Measurements from ENCODE around the gene MB.

Gene MB

DNA sequence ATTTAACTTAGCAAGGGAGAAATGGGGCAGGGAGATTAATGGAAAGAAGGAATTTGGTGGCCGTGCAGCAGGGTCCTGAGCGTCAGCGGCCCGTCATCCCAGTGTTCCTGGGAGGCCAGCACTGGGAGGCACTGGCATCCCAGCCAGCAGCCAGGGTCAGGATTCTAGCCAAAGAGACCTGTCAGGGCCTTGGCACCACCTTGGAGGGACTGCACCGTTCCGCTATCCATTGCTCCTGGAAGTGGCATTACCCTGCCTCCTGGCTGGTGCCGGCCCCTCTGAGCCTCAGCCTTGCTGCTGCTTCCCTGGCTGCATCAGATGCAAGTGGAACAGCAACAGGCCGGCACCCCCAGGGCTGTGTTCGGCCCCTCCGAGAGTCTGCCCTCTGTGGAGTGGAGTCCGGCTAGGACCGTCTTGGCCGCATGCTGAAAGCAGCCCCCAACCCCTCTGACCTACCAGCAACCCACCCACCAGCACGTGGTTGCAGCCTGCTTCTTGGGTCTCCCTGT is 46.4 kb downstream of the MB start:
- DNase-seq = no peak

GRCh38 chr22:35569916-35570315 is 47.2 kb downstream of the MB start:
- DNase-seq = no peak

DNA sequence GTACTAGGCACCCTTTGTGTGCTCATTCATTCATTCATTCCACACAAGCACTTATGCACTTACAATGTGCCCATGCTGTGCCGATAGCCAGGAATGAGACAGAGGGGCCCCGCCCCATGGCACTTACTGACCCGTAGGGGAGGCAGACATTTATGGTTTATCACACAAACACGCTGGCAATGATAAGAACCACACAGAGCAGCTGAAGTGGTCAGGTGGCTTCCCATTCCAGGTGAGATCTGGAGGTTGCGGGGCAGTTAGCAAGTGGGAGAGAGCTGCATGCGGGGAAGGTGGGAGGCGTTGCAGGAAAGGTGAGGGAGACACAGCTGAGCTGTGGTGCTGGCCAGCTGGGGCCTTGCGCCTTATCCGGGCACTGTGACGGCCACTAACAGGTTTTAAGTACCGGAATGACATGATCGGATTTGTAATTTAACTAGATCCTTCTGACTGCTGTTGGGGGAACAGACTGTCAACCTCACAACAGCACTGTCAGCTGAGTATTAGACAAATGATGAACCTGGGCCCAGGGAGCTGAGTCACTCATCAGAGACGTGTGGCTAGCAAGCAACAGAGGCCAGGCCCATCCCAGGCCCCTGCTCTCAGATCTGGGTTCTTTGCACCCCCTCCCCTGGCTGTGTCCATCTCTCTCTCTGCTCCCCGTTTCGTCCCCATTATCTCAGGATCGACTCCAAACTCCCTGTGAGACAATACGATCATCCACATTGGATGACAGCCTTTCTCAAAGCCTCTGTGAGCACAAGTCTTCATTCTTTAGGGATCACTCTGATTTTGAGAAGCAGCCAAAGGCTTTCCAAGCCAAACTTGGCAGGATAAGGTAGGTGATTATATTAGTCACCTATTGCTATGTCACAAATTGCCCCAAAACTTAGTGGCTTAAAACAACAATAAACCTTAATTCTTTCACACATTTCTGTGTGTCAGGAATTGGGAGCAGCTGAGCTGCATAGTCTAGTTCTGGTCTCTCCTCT is 48.1 kb downstream of the MB start:
- no peak for DNase-seq

- no peak for DNase-seq
Measured at GRCh38 chr22:35567351-35568141, 49.6 kb downstream of the MB start.

GRCh38 chr22:35564975-35565867 is 51.9 kb downstream of the MB start:
- no peak for DNase-seq

DNA sequence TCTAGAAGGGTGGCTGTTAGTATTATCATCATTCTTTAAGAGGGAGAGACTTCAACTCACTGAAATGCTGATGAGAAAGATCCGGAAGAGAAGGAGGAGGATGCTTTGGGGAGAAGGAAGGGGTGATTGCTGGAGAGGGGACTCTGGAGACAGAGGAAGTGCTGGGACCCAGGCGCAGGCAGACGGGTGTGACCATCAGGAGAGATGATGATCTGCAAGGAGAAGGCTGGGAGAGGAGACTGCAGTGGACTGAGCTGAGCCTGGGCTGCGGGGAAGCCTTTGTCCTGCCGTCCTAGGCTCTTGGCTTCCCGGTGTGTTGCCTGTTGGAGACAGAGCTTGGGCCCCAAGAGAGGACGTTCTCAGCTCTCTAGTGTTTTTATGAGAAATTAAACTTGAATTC is 53.9 kb downstream of the MB start:
- no peak for DNase-seq

GRCh38 chr22:35561796-35562526 is 55.2 kb downstream of the MB start:
- no peak for DNase-seq

- DNase-seq = no peak
Measured at GRCh38 chr22:35560824-35561223, 56.3 kb downstream of the MB start.

- no peak for DNase-seq
Measured at GRCh38 chr22:35560366-35560765, 56.8 kb downstream of the MB start.

GRCh38 chr22:35559354-35560005 is 57.6 kb downstream of the MB start:
- no peak for DNase-seq

GRCh38 chr22:35558719-35559118 is 58.4 kb downstream of the MB start:
- no peak for DNase-seq

DNA sequence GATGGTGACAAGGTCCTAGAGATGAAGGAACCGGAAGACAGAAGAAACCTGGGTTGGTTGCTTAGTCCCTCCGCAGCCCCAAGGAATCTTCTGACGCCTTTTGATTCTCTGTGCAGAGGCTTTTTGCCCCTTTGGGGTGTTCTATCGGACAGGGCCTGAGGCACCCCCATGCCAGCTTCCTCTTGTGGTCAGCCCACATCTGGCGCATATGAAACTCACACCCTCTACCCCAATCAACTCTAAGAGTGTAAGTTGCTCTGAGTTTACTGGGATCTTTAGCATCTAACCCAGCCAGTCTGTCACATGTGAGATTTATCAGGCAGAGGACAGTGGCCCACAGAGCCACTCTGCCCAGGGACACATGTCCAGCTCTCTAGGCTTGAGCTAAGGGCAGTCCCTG is 59.1 kb downstream of the MB start:
- no peak for DNase-seq
